Panc1 (cell line): ENCODE results near the gene PTDSS2. TPM values are rescaled to one million over a fixed set of nuclear protein-coding genes. Genes with fewer than 3 reads are reported as not detected.
A peak's percentile ranks its signal among the peaks of the same experiment; 100 is the strongest.

ENCODE experiments used
- ATAC-seq: fragments of 200-7000 bp; cut with Tn5 transposase; 2 replicates; pipeline ENCODE4 v1.9.1; 2020; ENCODE audit warnings: mild to moderate bottlenecking, moderate library complexity
- BruUV-seq: library from RNA; stranded (reverse); fragments of 400-500 nt; replicated peaks from 2 replicates; lab custom pipeline; 2021; lab: Mats Ljungman, UMichigan
- CTCF ChIA-PET: fragments of 300-600 bp; sonication (Branson Sonifier 250); formaldehyde crosslinking; loops from one replicate; lab custom pipeline; 2022; ENCODE audit warnings: antibody characterized with exemption; lab: Charles Lee
- POLR2A ChIA-PET: fragments of 300-600 bp; sonication (Branson Sonifier 250); formaldehyde crosslinking; loops from one replicate; lab custom pipeline; 2022; ENCODE audit warnings: antibody characterized with exemption; lab: Charles Lee
- DNase-seq: peaks from one replicate; pipeline ENCODE4 v3.0.0-alpha.2; 2010; ENCODE audit warnings: low read depth, low spot score
- H3K27ac ChIP-seq: 2 replicates; pipeline ENCODE4 v1.5.1; 2011; ENCODE audit warnings: mild to moderate bottlenecking, low read length, inconsistent platforms
- H3K27me3 ChIP-seq: fragments of 200-500 bp; sonication (Bioruptor generic); 2 replicates; pipeline ENCODE4 v1.6.0; 2014; ENCODE audit warnings: low read length, inconsistent platforms; ENCODE audit not compliant: control insufficient read depth, insufficient read depth
- H3K36me3 ChIP-seq: fragments of 200-500 bp; sonication (Bioruptor generic); 2 replicates; pipeline ENCODE4 v1.5.1; 2014; ENCODE audit warnings: inconsistent platforms, mild to moderate bottlenecking, low read length, moderate library complexity; ENCODE audit not compliant: control insufficient read depth, insufficient read depth
- H3K4me1 ChIP-seq: 2 replicates; pipeline ENCODE4 v1.5.1; 2011; ENCODE audit warnings: inconsistent platforms, mild to moderate bottlenecking, low read length, moderate library complexity; ENCODE audit not compliant: control insufficient read depth, insufficient read depth
- H3K4me3 ChIP-seq, 2 experiments: 2 replicates each; pipeline ENCODE4 v1.5.1; 2011 to 2012; ENCODE audit warnings: low read depth in 2 of 2, low read length in 2 of 2, mild to moderate bottlenecking in 2 of 2, inconsistent platforms in 1 of 2, moderate library complexity in 1 of 2
- H3K9me3 ChIP-seq: fragments of 200-500 bp; sonication (Bioruptor generic); 2 replicates; pipeline ENCODE4 v1.5.1; 2014; ENCODE audit warnings: low read depth, mild to moderate bottlenecking, inconsistent platforms, low read length, moderate library complexity; ENCODE audit not compliant: control insufficient read depth, insufficient read depth
- POLR2AphosphoS5 ChIP-seq: IDR thresholded peaks from 2 replicates; pipeline ENCODE4 v1.6.1; 2012; ENCODE audit warnings: mild to moderate bottlenecking, low read depth, low read length, moderate library complexity
- SIN3A ChIP-seq: IDR thresholded peaks from 2 replicates; pipeline ENCODE4 v1.6.1; 2012; ENCODE audit warnings: low read depth, mild to moderate bottlenecking, low read length, moderate library complexity, borderline replicate concordance; ENCODE audit not compliant: insufficient read depth
- TCF7L2 ChIP-seq: IDR thresholded peaks from 2 replicates; pipeline ENCODE4 v1.6.1; 2011; ENCODE audit warnings: mild to moderate bottlenecking, low read depth, low read length, inconsistent platforms
- in situ Hi-C: cut with HindIII; loops from 2 replicates; pipeline ENCODE4 v1.10.0; 2016; ENCODE audit warnings: low sequenced_read_pairs, low pct_unique_long_range_greater_than_20kb
- intact Hi-C: fragments of 100-400 bp; cut with micrococcal nuclease; formaldehyde crosslinking; loops from one replicate; pipeline ENCODE4 v1.10.0; 2022; ENCODE audit not compliant: unreplicated experiment
- total RNA-seq: library from RNA; stranded (reverse); gene quantifications from one replicate; pipeline ENCODE4 v1.2.1, GENCODE V29; 2021; ENCODE audit not compliant: unreplicated experiment
- TF ChIP-seq, protein P1 (sequence below), 2 experiments: IDR thresholded peaks; 2 replicates each; pipeline ENCODE4 v1.6.1; 2011 to 2012; ENCODE audit warnings: low read depth in 2 of 2, control low read depth in 1 of 2, low read length in 1 of 2, mild to moderate bottlenecking in 1 of 2, moderate library complexity in 1 of 2; ENCODE audit not compliant: insufficient read depth in 1 of 2
- TF ChIP-seq, protein P2 (sequence below): fragments of 450-650 bp; IDR thresholded peaks from 2 replicates; pipeline ENCODE4 v1.5.1; 2017; ENCODE audit warnings: mild to moderate bottlenecking

Gene PTDSS2
- total RNA-seq, 1 experiment from 2014 or later = 103 TPM

DNA sequence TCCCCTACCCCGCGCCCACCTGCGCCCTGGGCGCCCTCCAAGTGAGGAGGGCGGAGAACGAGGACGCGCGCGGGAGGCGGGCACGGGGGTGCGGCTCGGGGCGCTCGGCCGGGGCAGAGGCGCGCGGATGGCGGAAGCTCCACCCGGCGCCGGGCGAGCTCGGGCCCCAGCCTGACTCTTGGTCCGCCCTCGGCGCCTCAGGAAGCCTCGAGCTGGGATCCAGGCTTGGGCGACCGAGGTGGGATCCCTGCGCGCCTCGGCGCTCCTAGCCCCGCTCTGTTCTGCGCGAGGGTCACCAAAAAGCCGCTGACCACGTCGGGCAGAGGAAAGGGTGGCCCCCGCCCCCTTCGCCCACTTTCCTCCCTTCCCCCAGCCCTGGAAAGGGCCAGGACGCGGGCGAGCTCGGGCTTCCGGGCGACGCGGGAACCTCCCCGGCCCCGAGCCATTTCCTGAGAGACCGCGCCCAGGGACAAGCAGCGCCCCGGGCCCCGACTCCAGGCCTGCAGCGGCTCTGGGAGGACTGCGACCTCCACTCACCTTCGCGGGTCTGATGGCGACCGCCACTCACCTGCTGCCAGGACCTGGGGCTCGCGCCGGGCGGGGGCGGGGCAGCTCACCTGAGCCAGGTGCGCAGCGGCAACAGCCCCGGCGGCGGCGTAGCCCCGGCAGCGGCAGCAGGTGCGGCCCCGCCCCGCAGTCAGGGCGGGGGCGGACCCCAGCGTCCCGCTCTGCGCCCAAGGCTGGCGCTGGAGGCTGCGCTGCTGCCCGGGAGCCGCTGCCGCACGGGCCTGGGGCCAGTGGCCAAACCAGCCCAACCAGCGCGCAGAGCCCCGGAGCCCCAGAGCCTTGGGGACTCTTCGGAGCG is 33.1 kb upstream of the PTDSS2 start:
- POLR2A ChIA-PET = interaction anchor here (0.6 kb wide), 1 partner anchor 11 kb away, joined by 5 read pairs; no protein-coding TSS in a partner anchor
- CTCF ChIA-PET = interaction anchor here (0.5 to 3.1 kb wide), 2 partner anchors 31 to 44 kb away, joined by 3 to 15 read pairs; no protein-coding TSS in a partner anchor
- no peaks in the 10 kb centered on the region for H3K9me3 ChIP-seq
- peak overlapping the region; percentile 68 for H3K27ac ChIP-seq
- in situ Hi-C loops (no loop called here), intact Hi-C loops (no loop called here)
- TF ChIP-seq SIN3A = no peak
- TF ChIP-seq, protein P1, sequence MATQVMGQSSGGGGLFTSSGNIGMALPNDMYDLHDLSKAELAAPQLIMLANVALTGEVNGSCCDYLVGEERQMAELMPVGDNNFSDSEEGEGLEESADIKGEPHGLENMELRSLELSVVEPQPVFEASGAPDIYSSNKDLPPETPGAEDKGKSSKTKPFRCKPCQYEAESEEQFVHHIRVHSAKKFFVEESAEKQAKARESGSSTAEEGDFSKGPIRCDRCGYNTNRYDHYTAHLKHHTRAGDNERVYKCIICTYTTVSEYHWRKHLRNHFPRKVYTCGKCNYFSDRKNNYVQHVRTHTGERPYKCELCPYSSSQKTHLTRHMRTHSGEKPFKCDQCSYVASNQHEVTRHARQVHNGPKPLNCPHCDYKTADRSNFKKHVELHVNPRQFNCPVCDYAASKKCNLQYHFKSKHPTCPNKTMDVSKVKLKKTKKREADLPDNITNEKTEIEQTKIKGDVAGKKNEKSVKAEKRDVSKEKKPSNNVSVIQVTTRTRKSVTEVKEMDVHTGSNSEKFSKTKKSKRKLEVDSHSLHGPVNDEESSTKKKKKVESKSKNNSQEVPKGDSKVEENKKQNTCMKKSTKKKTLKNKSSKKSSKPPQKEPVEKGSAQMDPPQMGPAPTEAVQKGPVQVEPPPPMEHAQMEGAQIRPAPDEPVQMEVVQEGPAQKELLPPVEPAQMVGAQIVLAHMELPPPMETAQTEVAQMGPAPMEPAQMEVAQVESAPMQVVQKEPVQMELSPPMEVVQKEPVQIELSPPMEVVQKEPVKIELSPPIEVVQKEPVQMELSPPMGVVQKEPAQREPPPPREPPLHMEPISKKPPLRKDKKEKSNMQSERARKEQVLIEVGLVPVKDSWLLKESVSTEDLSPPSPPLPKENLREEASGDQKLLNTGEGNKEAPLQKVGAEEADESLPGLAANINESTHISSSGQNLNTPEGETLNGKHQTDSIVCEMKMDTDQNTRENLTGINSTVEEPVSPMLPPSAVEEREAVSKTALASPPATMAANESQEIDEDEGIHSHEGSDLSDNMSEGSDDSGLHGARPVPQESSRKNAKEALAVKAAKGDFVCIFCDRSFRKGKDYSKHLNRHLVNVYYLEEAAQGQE (IDR thresholded peaks at IDR 0.05; ENCODE audit: insufficient read depth in 1 of 2, low read depth in 2 of 2, low read length in 1 of 2) = no peak
- TF ChIP-seq TCF7L2 = no peak
- TF ChIP-seq POLR2AphosphoS5 = no peak
- TF ChIP-seq, protein P2, sequence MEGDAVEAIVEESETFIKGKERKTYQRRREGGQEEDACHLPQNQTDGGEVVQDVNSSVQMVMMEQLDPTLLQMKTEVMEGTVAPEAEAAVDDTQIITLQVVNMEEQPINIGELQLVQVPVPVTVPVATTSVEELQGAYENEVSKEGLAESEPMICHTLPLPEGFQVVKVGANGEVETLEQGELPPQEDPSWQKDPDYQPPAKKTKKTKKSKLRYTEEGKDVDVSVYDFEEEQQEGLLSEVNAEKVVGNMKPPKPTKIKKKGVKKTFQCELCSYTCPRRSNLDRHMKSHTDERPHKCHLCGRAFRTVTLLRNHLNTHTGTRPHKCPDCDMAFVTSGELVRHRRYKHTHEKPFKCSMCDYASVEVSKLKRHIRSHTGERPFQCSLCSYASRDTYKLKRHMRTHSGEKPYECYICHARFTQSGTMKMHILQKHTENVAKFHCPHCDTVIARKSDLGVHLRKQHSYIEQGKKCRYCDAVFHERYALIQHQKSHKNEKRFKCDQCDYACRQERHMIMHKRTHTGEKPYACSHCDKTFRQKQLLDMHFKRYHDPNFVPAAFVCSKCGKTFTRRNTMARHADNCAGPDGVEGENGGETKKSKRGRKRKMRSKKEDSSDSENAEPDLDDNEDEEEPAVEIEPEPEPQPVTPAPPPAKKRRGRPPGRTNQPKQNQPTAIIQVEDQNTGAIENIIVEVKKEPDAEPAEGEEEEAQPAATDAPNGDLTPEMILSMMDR = no peak
- ATAC-seq (peak; percentile 43), DNase-seq (no peak)
- no peaks in the 10 kb centered on the region for H3K27me3 ChIP-seq
- no TSS peak for BruUV-seq
- H3K4me1 ChIP-seq = peaks cover 42% of the 10 kb centered on the region
- peak overlapping the region; percentile 41 to 63 for H3K4me3 ChIP-seq
- no peaks in the 10 kb centered on the region for H3K36me3 ChIP-seq

DNA sequence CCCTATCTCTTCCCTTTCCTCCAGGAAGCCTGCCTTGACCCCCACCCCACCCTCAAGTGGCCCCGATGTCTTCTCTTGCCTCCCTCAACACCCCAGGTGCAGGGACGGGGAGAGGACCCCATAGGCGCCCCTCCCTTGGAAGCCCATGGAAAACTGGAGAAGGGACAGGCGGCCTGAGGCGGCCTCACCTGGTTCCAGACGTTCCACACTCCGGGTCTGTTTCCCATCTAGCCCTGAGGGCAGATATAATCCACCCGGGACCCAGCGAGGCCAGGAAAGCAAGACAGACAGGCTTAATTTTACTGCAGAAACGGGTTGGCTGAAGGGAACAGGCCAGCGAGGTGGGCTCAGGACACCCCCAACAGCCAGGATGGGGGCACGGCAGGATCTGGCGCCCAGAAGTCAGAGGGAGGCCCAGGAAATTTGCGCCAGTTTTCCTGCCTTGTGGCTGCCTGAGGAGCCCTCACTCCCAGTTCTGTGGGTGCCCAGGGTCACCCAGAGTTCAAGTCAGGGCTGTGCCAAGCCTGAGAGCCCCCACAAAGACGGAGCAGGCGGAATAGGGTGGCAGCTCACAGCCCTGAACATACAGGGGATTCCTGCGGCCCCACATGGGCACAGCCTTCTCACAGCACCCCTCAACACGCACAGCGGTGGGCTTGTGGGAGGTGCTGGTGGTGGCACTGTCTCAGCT is 32.3 kb upstream of the PTDSS2 start:
- BruUV-seq = TSS peak; percentile 70
- ATAC-seq = no peak
- H3K4me3 ChIP-seq = no peak overlapping the region

More for the DNA sequence above, 32.3 kb upstream of the PTDSS2 start:
- H3K4me1 ChIP-seq = peaks cover 39% of the 10 kb centered on the region
- intact Hi-C loops (no loop called here), in situ Hi-C loops (no loop called here)
- H3K27me3 ChIP-seq = no peaks in the 10 kb centered on the region
- no peaks in the 10 kb centered on the region for H3K9me3 ChIP-seq
- ChIA-PET POLR2A (interaction anchor here (0.6 kb wide), 1 partner anchor 21 kb away, joined by 6 read pairs; no protein-coding TSS in a partner anchor), CTCF (interaction anchor here (3.1 kb wide), 1 partner anchor 30 kb away, joined by 15 read pairs; no protein-coding TSS in a partner anchor)
- no peak overlapping the region for H3K27ac ChIP-seq
- TF ChIP-seq TCF7L2 (no peak), SIN3A (no peak)
- TF ChIP-seq, protein P2 = no peak
- H3K36me3 ChIP-seq = no peaks in the 10 kb centered on the region
- no peak for DNase-seq
